NCI-H1436 treated with DMSO at 0.1 percent for 48 hours (cell line): Measurements from ENCODE around the gene NKAPD1.
A peak's percentile ranks its signal among the peaks of the same experiment; 100 is the strongest.
"Not testable (repeated sequence)": the region's sequence is repeated elsewhere in the genome, so short reads cannot be mapped to it uniquely, and the experiment has no call there.

ENCODE experiments used
- DNase-seq: peaks from one replicate; lab custom pipeline; 2025; lab: John Stamatoyannopoulos, UW

Gene NKAPD1

GRCh38 chr11:112086422-112087191, 12.5 kb downstream of the NKAPD1 start, which contains the start of the genes SDHD and TIMM8B:
TSS of gene SDHD (plus strand) at chr11:112086873. CDS start at chr11:112086908, 35 bp downstream.
TSS of gene TIMM8B (minus strand) at chr11:112086756. CDS start at chr11:112086723, 33 bp downstream.
- peak; percentile 79 for DNase-seq

- DNase-seq: no peak
Measured at GRCh38 chr11:112087212-112087611, 13.1 kb downstream of the NKAPD1 start.

- DNase-seq: not testable (repeated sequence)
Measured at GRCh38 chr11:112095302-112095701, 21.2 kb downstream of the NKAPD1 start.

- DNase-seq: no peak
Measured at GRCh38 chr11:112096194-112096593, 22.1 kb downstream of the NKAPD1 start.

GRCh38 chr11:112097734-112098528, 23.8 kb downstream of the NKAPD1 start:
- DNase-seq: no peak

- DNase-seq: no peak
Measured at GRCh38 chr11:112100462-112100861, 26.4 kb downstream of the NKAPD1 start.

- no peak for DNase-seq
Measured at GRCh38 chr11:112103446-112103845, 29.3 kb downstream of the NKAPD1 start.

- no peak for DNase-seq
Measured at GRCh38 chr11:112106070-112106469, 32.0 kb downstream of the NKAPD1 start.

GRCh38 chr11:112113539-112114457, 39.7 kb downstream of the NKAPD1 start:
- no peak for DNase-seq

GRCh38 chr11:112114460-112114859, 40.4 kb downstream of the NKAPD1 start:
- DNase-seq: no peak

GRCh38 chr11:112115386-112115785, 41.3 kb downstream of the NKAPD1 start:
- DNase-seq: no peak

- no peak for DNase-seq
Measured at GRCh38 chr11:112118176-112118575, 44.1 kb downstream of the NKAPD1 start.

GRCh38 chr11:112121981-112122615, 48.0 kb downstream of the NKAPD1 start:
- DNase-seq: no peak

GRCh38 chr11:112123129-112123528, 49.0 kb downstream of the NKAPD1 start:
- DNase-seq: no peak

GRCh38 chr11:112127056-112127455, 53.0 kb downstream of the NKAPD1 start:
- no peak for DNase-seq

GRCh38 chr11:112128483-112129121, 54.5 kb downstream of the NKAPD1 start:
- no peak for DNase-seq

GRCh38 chr11:112129656-112130055, 55.6 kb downstream of the NKAPD1 start:
- DNase-seq: no peak

- DNase-seq: no peak
Measured at GRCh38 chr11:112132737-112133136, 58.6 kb downstream of the NKAPD1 start.

- no peak for DNase-seq
Measured at GRCh38 chr11:112134473-112134872, 60.4 kb downstream of the NKAPD1 start.
